GM23338 (cell line): ENCODE measurements around the gene TM7SF2. TPM values are rescaled to one million over a fixed set of nuclear protein-coding genes. Genes with fewer than 3 reads are reported as not detected.
A peak's percentile ranks its signal among the peaks of the same experiment; 100 is the strongest.

ENCODE experiments used
- ATAC-seq: fragments of 200-7000 bp; cut with Tn5 transposase; 3 replicates; pipeline ENCODE4 v1.9.1; 2020
- DNase-seq: peaks from one replicate; pipeline ENCODE4 v3.0.0-alpha.2; 2015; ENCODE audit warnings: low spot score
- H2AFZ ChIP-seq: fragments of 200-600 bp; sonication (generic); 2 replicates; pipeline ENCODE4 v1.8.0; 2016; ENCODE audit warnings: antibody characterized with exemption, mild to moderate bottlenecking, moderate library complexity
- H3F3A ChIP-seq: fragments of 200-600 bp; sonication (generic); replicated peaks from 2 replicates; pipeline ENCODE4 v1.8.0; 2017; ENCODE audit warnings: antibody characterized with exemption, mixed run types, low read depth
- H3K27ac ChIP-seq: fragments of 200-600 bp; sonication (generic); 2 replicates; pipeline ENCODE4 v1.6.1; 2016; ENCODE audit warnings: low read depth
- H3K27me3 ChIP-seq: fragments of 200-600 bp; sonication (generic); 2 replicates; pipeline ENCODE4 v1.8.0; 2016; ENCODE audit warnings: mild to moderate bottlenecking, mixed run types, moderate library complexity; ENCODE audit not compliant: insufficient read depth
- H3K36me3 ChIP-seq: fragments of 200-600 bp; sonication (generic); 2 replicates; pipeline ENCODE4 v1.8.0; 2016; ENCODE audit warnings: mild to moderate bottlenecking; ENCODE audit not compliant: insufficient read depth
- H3K4me1 ChIP-seq: fragments of 200-600 bp; sonication (generic); 2 replicates; pipeline ENCODE4 v1.8.0; 2016; ENCODE audit warnings: mild to moderate bottlenecking, moderate library complexity; ENCODE audit not compliant: insufficient read depth
- H3K4me2 ChIP-seq: fragments of 200-600 bp; sonication (generic); 2 replicates; pipeline ENCODE4 v1.7.1; 2017; ENCODE audit warnings: mixed run types
- H3K4me3 ChIP-seq: fragments of 200-600 bp; sonication (generic); 2 replicates; pipeline ENCODE4 v1.6.1; 2016; ENCODE audit warnings: mixed run types
- H3K79me2 ChIP-seq: fragments of 200-600 bp; sonication (generic); replicated peaks from 2 replicates; pipeline ENCODE4 v1.8.0; 2017; ENCODE audit warnings: mild to moderate bottlenecking; ENCODE audit not compliant: insufficient read depth
- H3K9me2 ChIP-seq: fragments of 200-600 bp; sonication (generic); 2 replicates; pipeline ENCODE4 v1.8.0; 2017; ENCODE audit not compliant: insufficient read depth
- H4K20me1 ChIP-seq: fragments of 200-600 bp; sonication (generic); replicated peaks from 2 replicates; pipeline ENCODE4 v1.8.0; 2017; ENCODE audit warnings: mild to moderate bottlenecking; ENCODE audit not compliant: insufficient read depth
- H3K27ac Mint-ChIP-seq: 2 replicates; pipeline ENCODE4 v1.8.0; 2020; ENCODE audit warnings: inconsistent platforms, mild to moderate bottlenecking, moderate library complexity, mixed read lengths
- H3K27me3 Mint-ChIP-seq: 3 replicates; pipeline ENCODE4 v1.8.0; 2022; ENCODE audit warnings: low read depth, mild to moderate bottlenecking, moderate library complexity, mixed read lengths, inconsistent platforms; ENCODE audit not compliant: insufficient read depth, poor library complexity
- H3K36me3 Mint-ChIP-seq: 3 replicates; pipeline ENCODE4 v1.8.0; 2021; ENCODE audit warnings: low read depth, mild to moderate bottlenecking, inconsistent platforms, moderate library complexity, mixed read lengths
- H3K4me1 Mint-ChIP-seq: 3 replicates; pipeline ENCODE4 v1.8.0; 2020; ENCODE audit warnings: mild to moderate bottlenecking, inconsistent platforms, mixed read lengths
- H3K4me3 Mint-ChIP-seq: 3 replicates; pipeline ENCODE4 v1.8.0; 2021; ENCODE audit warnings: moderate library complexity, mild to moderate bottlenecking, inconsistent platforms, mixed read lengths
- H3K9me3 Mint-ChIP-seq: 3 replicates; pipeline ENCODE4 v1.8.0; 2020; ENCODE audit warnings: moderate library complexity, mild to moderate bottlenecking, inconsistent platforms, mixed read lengths
- CREB1 ChIP-seq: fragments of 250-450 bp; sonication (Bioruptor Pico); IDR thresholded peaks from 2 replicates; pipeline ENCODE4 v1.5.0; 2020; ENCODE audit warnings: low read depth, mild to moderate bottlenecking, moderate library complexity
- CTCF ChIP-seq, 2 experiments: fragments of 200-600 bp in 1 of 2; sonication (generic) in 1 of 2; conservative IDR thresholded peaks; 2 replicates each; pipeline versions ENCODE4 v1.5.1 to v1.6.1; 2016 to 2017; ENCODE audit warnings: antibody characterized with exemption in 2 of 2, low read depth in 2 of 2, mild to moderate bottlenecking in 2 of 2, moderate library complexity in 1 of 2
- ETS1 ChIP-seq: IDR thresholded peaks from 2 replicates; pipeline ENCODE4 v1.6.1; 2016; ENCODE audit warnings: antibody characterized with exemption
- EZH2 ChIP-seq: fragments of 200-600 bp; sonication (generic); IDR thresholded peaks from one replicate; pipeline ENCODE4 v1.8.0; 2017; ENCODE audit warnings: antibody characterized with exemption, mild to moderate bottlenecking, low read depth; ENCODE audit not compliant: unreplicated experiment
- EZH2phosphoT487 ChIP-seq: fragments of 200-600 bp; sonication (generic); IDR thresholded peaks from one replicate; pipeline ENCODE4 v1.8.1; 2018; ENCODE audit warnings: antibody characterized with exemption; ENCODE audit not compliant: unreplicated experiment
- JUNB ChIP-seq: IDR thresholded peaks from one replicate; pipeline ENCODE4 v1.6.1; 2016; ENCODE audit warnings: antibody characterized with exemption; ENCODE audit not compliant: unreplicated experiment
- NANOG ChIP-seq: IDR thresholded peaks from 2 replicates; pipeline ENCODE4 v1.6.1; 2016; ENCODE audit warnings: antibody characterized with exemption, borderline replicate concordance
- POLR2AphosphoS5 ChIP-seq: IDR thresholded peaks from 2 replicates; pipeline ENCODE4 v1.6.1; 2016; ENCODE audit warnings: antibody characterized with exemption, low read depth
- STAT1 ChIP-seq: IDR thresholded peaks from one replicate; pipeline ENCODE4 v1.6.1; 2016; ENCODE audit warnings: antibody characterized with exemption; ENCODE audit not compliant: unreplicated experiment
- ZNF114 ChIP-seq: fragments of 250-450 bp; sonication (Bioruptor Pico); IDR thresholded peaks from 2 replicates; pipeline ENCODE4 v1.5.0; 2020; ENCODE audit warnings: mild to moderate bottlenecking, moderate library complexity
- ZNF331 ChIP-seq: fragments of 250-450 bp; sonication (Bioruptor Pico); IDR thresholded peaks from 2 replicates; pipeline ENCODE4 v1.5.0; 2020; ENCODE audit warnings: low read depth, mild to moderate bottlenecking, moderate library complexity
- ZNF462 ChIP-seq: fragments of 250-450 bp; sonication (Bioruptor Pico); IDR thresholded peaks from 2 replicates; pipeline ENCODE4 v1.5.0; 2020; ENCODE audit warnings: mild to moderate bottlenecking, moderate library complexity
- polyA plus RNA-seq: library from polyadenylated mRNA; unstranded; fragments of >200 nt; fragmentation: Nextera tagmentation; extraction: Ambion mirVana; gene quantifications from 2 replicates; pipeline ENCODE4 v1.2.1, GENCODE V29; 2016
- total RNA-seq: library from RNA; depleted of rRNA; stranded (reverse); fragments of >200 nt; shearing (Covaris generic); gene quantifications from 2 replicates; pipeline ENCODE4 v1.2.3, GENCODE V29; 2014

TM7SF2 gene
- total and polyA plus RNA-seq, 2 experiments from 2014 or later = 43.5 to 82.3 TPM

- Mint-ChIP-seq H3K27me3 (peaks cover 47% of the 10 kb centered on the region), H3K36me3 (peaks cover 30% of the 10 kb centered on the region), H3K4me1 (peaks cover 28% of the 10 kb centered on the region), H3K4me3 (peak overlapping the region; percentile 96), H3K27ac (peak overlapping the region; percentile 44; the same call in 1 of the 2 replicates), H3K9me3 (peaks cover 2% of the 10 kb centered on the region; the same call in 2 of the 3 replicates)
- H3K36me3 ChIP-seq = no peaks in the 10 kb centered on the region
- H3K4me2 ChIP-seq = peak overlapping the region; percentile 99
- H3K79me2 ChIP-seq = peaks cover 8% of the 10 kb centered on the region; the same call in 1 of the 2 replicates
- peaks cover 5% of the 10 kb centered on the region; the same call in 1 of the 2 replicates for H4K20me1 ChIP-seq
- no peak for TF ChIP-seq CREB1
- no peak for TF ChIP-seq ZNF114 (CRISPR knock-in tag)
- TF ChIP-seq CTCF (conservative IDR thresholded peaks at IDR 0.05; ENCODE audit: low read depth in 2 of 2) = no peak
- no peak for TF ChIP-seq ETS1
- TF ChIP-seq STAT1 = no peak
- no peak for TF ChIP-seq ZNF331 (CRISPR knock-in tag)
- TF ChIP-seq ZNF462 (CRISPR knock-in tag) = no peak
- TF ChIP-seq EZH2phosphoT487 = no peak
- no peak for TF ChIP-seq EZH2
- no peak for TF ChIP-seq NANOG
- TF ChIP-seq POLR2AphosphoS5 = no peak
- no peak for TF ChIP-seq JUNB
- H2AFZ ChIP-seq = 0 out of 2 replicates have a peak overlapping the region, but pooled peaks have one; percentile 69
- ATAC-seq (no peak), DNase-seq (no peak)
- peaks cover 18% of the 10 kb centered on the region for H3F3A ChIP-seq
- H3K27ac ChIP-seq = no peak overlapping the region
- H3K4me3 ChIP-seq = peak overlapping the region; percentile 99
- no peaks in the 10 kb centered on the region for H3K9me2 ChIP-seq
- H3K4me1 ChIP-seq = peaks cover 13% of the 10 kb centered on the region
- H3K27me3 ChIP-seq = no peaks in the 10 kb centered on the region
These were observed 1.7 kb downstream of the TM7SF2 start for GRCh38 chr11:65113361-65113756.
